Measurements from ENCODE around the gene CDK17. TPM values are rescaled to one million over a fixed set of nuclear protein-coding genes. Genes with fewer than 3 reads are reported as not detected.
A peak's percentile ranks its signal among the peaks of the same experiment; 100 is the strongest.
"Not testable (repeated sequence)": the region's sequence is repeated elsewhere in the genome, so short reads cannot be mapped to it uniquely, and the experiment has no call there.

The CDK17 gene
- total RNA-seq, 1 donor from 2014 or later, result 33.8 TPM

DNA sequence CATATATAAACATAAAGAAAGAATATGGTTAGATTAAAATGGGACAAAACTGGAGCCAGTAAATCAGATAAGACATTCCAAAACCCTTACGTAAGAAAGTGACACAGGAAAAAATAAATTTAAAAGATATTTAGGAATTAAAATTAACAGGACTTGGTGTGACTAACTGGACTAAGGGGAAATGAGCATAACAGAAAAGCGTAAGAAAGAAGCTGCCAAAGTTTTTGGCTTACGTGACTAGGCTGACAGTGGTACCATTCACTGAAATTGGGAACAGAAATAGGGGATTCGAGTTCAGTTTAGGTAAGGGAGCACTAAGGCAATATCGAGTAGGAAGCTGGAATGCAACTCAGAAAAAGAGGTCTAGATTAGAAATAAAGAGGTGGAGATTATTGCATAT is 7.8 kb downstream of the CDK17 start:
- no peak for TF ChIP-seq CTCF (IDR thresholded peaks at IDR 0.05)
- Mint-ChIP-seq H3K27ac (ENCODE audit: unreplicated experiment) (no peak overlapping the region), H3K27me3 (ENCODE audit: unreplicated experiment) (no peaks in the 10 kb centered on the region), H3K4me1 (ENCODE audit: unreplicated experiment) (peaks cover 33% of the 10 kb centered on the region), H3K9me3 (ENCODE audit: unreplicated experiment) (no peaks in the 10 kb centered on the region), H3K36me3 (ENCODE audit: unreplicated experiment) (no peaks in the 10 kb centered on the region), H3K4me3 (ENCODE audit: unreplicated experiment) (no peak overlapping the region)
- no peak for DNase-seq (ENCODE audit: extremely low spot score, unreplicated experiment)

GRCh38 chr12:96387981-96388380 is 12.3 kb downstream of the CDK17 start:
- H3K27me3 Mint-ChIP-seq (ENCODE audit: unreplicated experiment), result no peaks in the 10 kb centered on the region
- peaks cover 27% of the 10 kb centered on the region for H3K4me1 Mint-ChIP-seq (ENCODE audit: unreplicated experiment)
- TF ChIP-seq CTCF (IDR thresholded peaks at IDR 0.05), result no peak
- H3K36me3 Mint-ChIP-seq (ENCODE audit: unreplicated experiment), result no peaks in the 10 kb centered on the region
- H3K9me3 Mint-ChIP-seq (ENCODE audit: unreplicated experiment), result peaks cover under 1% of the 10 kb centered on the region
- no peak overlapping the region for H3K27ac Mint-ChIP-seq (ENCODE audit: unreplicated experiment)
- DNase-seq (ENCODE audit: extremely low spot score, unreplicated experiment), result no peak
- no peak overlapping the region for H3K4me3 Mint-ChIP-seq (ENCODE audit: unreplicated experiment)

- H3K36me3 Mint-ChIP-seq (ENCODE audit: unreplicated experiment), result no peaks in the 10 kb centered on the region
- H3K4me3 Mint-ChIP-seq (ENCODE audit: unreplicated experiment), result no peak overlapping the region
- H3K4me1 Mint-ChIP-seq (ENCODE audit: unreplicated experiment), result peaks cover 30% of the 10 kb centered on the region
- H3K9me3 Mint-ChIP-seq (ENCODE audit: unreplicated experiment), result peaks cover 10% of the 10 kb centered on the region
- no peak for TF ChIP-seq CTCF (IDR thresholded peaks at IDR 0.05)
- no peak for DNase-seq (ENCODE audit: extremely low spot score, unreplicated experiment)
- no peak overlapping the region for H3K27ac Mint-ChIP-seq (ENCODE audit: unreplicated experiment)
- H3K27me3 Mint-ChIP-seq (ENCODE audit: unreplicated experiment), result no peaks in the 10 kb centered on the region
These were observed 13.4 kb downstream of the CDK17 start for GRCh38 chr12:96386794-96387193.

- Mint-ChIP-seq H3K27ac (ENCODE audit: unreplicated experiment) (peak overlapping the region; percentile 28), H3K4me1 (ENCODE audit: unreplicated experiment) (peaks cover 27% of the 10 kb centered on the region), H3K4me3 (ENCODE audit: unreplicated experiment) (no peak overlapping the region)
These were observed 16.2 kb downstream of the CDK17 start for GRCh38 chr12:96383991-96384390.

DNA sequence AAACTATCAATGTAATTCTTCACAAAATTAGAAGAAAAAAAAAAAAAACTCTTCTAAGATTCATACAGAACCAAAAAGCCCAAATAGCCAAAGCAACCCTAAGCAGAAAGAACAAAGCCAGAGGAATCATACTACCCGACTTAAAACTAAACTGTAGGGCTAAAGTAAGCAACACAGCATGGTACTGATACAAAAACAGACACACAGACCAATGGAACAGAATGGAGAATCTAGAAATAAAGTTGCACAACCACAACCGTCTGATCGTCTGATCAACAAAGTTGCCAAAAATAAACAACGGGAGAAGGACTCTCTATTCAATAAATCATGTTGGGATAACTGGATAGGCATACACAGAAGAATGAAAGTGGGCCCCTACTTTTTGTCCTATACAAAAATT is 16.9 kb downstream of the CDK17 start:
- Mint-ChIP-seq H3K27me3 (ENCODE audit: unreplicated experiment) (no peaks in the 10 kb centered on the region), H3K9me3 (ENCODE audit: unreplicated experiment) (peaks cover 14% of the 10 kb centered on the region), H3K36me3 (ENCODE audit: unreplicated experiment) (peaks cover 5% of the 10 kb centered on the region), H3K4me1 (ENCODE audit: unreplicated experiment) (peaks cover 27% of the 10 kb centered on the region), H3K27ac (ENCODE audit: unreplicated experiment) (peak overlapping the region; percentile 28), H3K4me3 (ENCODE audit: unreplicated experiment) (no peak overlapping the region)
- no peak for TF ChIP-seq CTCF (IDR thresholded peaks at IDR 0.05)
- DNase-seq (ENCODE audit: extremely low spot score, unreplicated experiment), result no peak

More at GRCh38 chr12:96383991-96384390, 16.2 kb downstream of the CDK17 start:
- TF ChIP-seq CTCF (IDR thresholded peaks at IDR 0.05), result no peak
- H3K9me3 Mint-ChIP-seq (ENCODE audit: unreplicated experiment), result peaks cover 10% of the 10 kb centered on the region
- no peaks in the 10 kb centered on the region for H3K27me3 Mint-ChIP-seq (ENCODE audit: unreplicated experiment)
- H3K36me3 Mint-ChIP-seq (ENCODE audit: unreplicated experiment), result peaks cover 2% of the 10 kb centered on the region
- no peak for DNase-seq (ENCODE audit: extremely low spot score, unreplicated experiment)

- not testable (repeated sequence) for DNase-seq (ENCODE audit: extremely low spot score, unreplicated experiment); H3K4me3 Mint-ChIP-seq (ENCODE audit: unreplicated experiment); H3K27ac Mint-ChIP-seq (ENCODE audit: unreplicated experiment); H3K27me3 Mint-ChIP-seq (ENCODE audit: unreplicated experiment); H3K36me3 Mint-ChIP-seq (ENCODE audit: unreplicated experiment)
- Mint-ChIP-seq H3K9me3 (ENCODE audit: unreplicated experiment) (peaks cover 17% of the 10 kb centered on the region), H3K4me1 (ENCODE audit: unreplicated experiment) (peaks cover 33% of the 10 kb centered on the region)
These were observed 20.5 kb downstream of the CDK17 start for GRCh38 chr12:96379743-96380142.
